HG03354 (cell line): ENCODE results near the gene THY1.

Source experiments
- ATAC-seq: cut with Tn5 transposase; IDR thresholded peaks from one replicate; pipeline ENCODE4 v1.9.1; 2021; ENCODE audit warnings: mild to moderate bottlenecking; ENCODE audit not compliant: unreplicated experiment, poor library complexity, severe bottlenecking

THY1 gene

GRCh38 chr11:119373921-119374631 is 48.9 kb downstream of the THY1 start:
- no peak for ATAC-seq

DNA sequence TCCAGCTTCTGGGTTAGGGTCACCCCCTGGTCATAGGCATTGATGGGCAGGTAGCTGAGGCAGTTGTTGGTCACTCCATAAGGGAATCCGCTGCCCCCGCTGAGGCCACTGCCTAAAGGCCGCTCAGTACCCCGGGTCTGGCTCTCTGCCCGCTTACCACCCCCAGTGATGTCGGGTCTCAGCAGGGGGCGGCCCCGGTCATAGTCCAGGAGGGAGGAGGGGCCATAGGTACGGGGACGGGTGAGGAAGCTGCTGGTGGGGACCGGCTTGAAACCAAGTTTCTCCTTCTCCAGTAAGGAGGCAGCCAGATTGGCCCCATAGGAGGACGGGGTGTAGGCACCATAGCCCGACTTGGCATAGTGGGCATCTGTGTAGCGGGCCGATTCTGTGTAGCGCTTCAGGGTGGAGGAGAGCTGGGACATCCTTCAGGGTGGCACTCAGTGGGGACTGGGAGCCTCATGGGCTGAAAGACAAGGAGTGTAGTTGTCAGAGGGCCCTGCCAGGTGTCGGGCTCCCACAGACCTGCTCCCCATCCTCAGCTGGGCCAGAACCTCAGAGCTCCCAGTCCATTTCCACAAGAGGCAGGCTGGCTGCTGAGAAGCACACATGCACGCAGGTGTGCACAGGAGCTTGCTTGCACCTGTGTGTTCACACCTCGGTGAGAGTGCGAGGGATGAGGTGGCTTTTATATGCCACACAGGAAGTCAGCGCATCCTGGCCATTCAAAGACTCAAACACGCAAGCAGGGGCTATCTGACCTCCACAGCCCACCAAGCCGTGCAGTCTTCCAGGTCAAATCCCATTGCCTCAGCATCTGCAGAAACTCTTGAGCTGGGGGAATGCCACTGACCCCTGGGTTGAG is 49.7 kb downstream of the THY1 start:
- no peak for ATAC-seq

DNA sequence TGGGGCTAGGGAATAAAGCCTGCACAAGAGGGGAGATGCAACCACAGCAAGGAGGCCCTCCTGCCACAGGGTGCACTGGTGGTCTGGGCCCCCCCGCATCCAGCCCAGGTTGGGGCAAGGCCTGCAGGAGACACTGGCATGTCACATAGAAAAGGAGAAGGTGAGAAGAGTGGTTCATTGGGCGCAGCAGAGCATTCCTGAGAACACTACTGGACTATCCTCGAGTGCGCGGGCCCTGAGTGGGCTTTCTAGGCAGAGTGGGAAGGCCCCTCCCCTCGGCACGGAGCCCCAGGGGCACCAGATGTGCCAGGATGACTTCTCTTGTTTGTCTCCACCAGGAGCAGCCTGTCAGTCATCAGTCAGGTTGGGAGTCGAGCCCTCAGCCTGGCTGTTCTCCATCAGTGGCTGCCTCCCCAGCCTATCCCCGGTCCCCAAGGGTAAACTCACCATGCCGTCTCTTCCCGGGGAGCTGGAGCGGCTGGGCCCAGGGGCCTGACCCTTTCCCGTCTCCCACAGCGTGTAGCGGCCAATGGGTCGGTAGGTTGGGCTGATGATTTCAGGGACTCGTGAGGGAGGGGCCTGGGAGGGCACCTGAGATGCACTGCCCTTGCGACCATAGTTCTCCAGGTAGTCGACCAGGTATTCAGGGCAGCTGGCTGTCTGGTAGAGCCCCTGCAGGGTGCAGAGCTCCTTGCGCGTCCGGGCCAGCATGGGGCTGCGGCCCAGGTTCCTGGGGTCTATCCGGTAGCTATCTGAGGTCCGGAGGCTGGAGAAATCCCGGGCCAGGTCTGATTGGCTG is 50.5 kb downstream of the THY1 start:
- no peak for ATAC-seq

- no peak for ATAC-seq
Measured at GRCh38 chr11:119371778-119372182, 51.2 kb downstream of the THY1 start.

- ATAC-seq: no peak
Measured at GRCh38 chr11:119371067-119371601, 51.8 kb downstream of the THY1 start.

- no peak for ATAC-seq
Measured at GRCh38 chr11:119370486-119371046, 52.4 kb downstream of the THY1 start.

DNA sequence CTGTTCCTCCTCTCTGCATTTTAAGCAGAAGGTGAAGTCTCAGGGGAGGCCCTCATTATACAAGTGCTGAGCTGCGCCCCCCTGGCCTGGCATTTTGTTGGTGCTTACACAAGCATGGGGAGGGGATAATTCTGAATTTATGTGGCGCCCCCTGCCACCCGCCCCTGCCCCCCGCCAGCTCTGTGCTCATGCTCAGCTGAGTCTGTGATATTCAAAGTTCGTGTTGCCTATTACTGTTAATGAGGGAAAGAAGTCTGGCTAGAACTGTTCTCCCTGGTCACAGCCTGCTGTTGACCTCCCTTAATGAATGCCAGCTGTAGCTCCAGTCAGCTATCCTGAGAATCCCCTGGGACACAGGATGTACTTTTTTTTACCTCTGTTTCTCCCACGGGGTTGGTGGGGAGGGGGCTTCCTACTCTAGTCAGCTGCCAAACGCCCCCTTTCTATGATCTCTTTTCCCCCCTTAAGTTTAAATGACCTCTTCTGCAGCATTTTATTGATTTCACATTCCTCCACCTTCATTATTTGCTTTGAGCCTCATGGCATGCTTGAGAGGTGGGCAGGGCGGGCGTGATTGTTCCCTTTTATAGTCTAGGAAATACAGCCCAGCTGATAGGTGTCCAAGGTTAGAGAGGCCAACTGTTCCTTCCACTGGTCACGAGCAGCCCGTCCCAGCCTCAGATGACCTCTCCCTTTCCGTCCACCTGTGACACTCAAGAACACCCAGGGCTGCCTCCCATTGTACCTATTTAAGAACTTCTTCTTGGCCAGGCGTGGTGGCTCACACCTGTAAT is 53.6 kb downstream of the THY1 start:
- no peak for ATAC-seq

DNA sequence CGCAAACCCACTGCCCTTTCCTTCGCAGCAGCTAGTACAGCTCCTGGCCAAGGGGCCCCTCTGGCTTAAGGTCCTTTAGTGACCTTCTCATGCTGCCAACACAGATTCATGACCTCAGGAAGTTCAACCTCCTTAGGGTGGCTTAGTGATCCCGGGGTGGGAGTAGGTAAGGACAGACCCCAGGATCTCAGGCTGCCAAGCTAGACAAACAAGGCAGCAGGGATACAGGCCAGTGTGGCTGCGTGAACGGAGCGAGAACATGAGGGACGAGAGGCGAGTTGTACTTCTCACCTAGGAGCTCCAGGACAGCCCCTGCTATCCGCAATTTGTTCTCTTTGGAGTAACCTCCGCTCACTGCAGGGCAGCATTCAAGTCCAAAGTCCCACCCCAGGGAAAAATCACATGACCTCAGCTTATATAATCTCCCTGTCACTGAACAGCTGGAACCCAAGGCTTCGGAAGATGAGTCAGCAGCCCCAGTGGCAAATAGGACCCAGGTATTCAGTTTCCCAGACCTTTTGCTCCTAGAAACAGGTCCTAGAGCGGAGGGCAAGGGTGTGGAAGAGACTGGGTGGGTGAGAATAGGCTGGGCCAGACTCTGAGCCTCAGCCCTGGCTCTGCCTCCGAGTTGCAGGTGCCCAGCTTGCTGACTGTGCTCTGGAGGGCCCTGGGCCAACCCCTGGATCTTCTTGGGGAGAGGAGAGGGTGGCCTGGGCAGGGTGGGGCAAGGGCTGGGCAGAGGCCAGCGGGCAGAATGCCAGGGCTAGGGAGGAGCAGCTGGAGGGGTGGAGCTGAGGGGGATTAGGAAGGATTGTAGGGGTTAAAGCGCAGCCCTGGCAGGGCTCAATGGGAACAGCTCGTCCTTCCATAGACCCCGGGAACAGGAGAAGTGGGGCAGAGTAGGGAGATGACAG is 54.6 kb downstream of the THY1 start:
- ATAC-seq: no peak

GRCh38 chr11:119367661-119368120 is 55.3 kb downstream of the THY1 start:
- ATAC-seq: no peak
